HG02759 (cell line): ENCODE measurements around the gene ZNF573.

ENCODE experiments used
- ATAC-seq: cut with Tn5 transposase; IDR thresholded peaks from one replicate; pipeline ENCODE4 v1.9.1; 2021; ENCODE audit warnings: mild to moderate bottlenecking, moderate library complexity; ENCODE audit not compliant: unreplicated experiment

The ZNF573 gene

DNA sequence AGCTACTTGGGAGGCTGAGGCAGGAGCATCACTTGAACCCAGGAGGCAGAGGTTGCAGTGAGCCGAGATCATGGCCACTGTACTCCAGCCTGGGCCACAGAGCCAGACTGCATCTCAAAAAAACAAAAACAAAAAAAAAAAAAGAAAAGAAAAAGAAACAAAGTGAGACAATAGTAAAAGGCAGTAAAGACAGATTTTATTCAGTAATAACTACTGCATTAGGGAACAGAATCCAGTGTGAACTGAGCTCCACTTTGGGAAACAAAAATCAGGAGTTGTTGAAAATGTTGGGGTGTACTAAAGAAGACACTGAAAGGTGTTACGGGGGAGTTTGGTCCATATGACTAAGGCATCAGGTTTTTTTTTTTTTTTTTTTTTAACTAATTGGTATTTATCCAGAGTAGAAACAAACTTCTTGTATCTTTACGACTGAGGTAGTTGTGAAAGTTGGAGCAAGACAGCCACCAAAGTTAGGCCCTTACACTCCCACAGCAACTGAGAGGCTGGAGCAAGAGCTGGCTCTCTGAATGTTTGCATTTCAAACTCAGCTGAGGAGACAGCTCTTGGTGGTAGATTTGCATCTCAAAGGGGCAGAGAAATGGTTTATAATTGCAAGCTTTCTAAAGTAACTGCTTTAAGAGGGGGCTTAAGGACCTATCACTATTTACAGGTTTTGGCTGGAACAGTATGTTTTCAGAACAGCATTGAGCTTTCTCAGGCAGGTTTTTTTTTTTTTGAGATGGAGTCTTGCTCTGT, 84.1 kb downstream of the ZNF573 start:
- no peak for ATAC-seq

DNA sequence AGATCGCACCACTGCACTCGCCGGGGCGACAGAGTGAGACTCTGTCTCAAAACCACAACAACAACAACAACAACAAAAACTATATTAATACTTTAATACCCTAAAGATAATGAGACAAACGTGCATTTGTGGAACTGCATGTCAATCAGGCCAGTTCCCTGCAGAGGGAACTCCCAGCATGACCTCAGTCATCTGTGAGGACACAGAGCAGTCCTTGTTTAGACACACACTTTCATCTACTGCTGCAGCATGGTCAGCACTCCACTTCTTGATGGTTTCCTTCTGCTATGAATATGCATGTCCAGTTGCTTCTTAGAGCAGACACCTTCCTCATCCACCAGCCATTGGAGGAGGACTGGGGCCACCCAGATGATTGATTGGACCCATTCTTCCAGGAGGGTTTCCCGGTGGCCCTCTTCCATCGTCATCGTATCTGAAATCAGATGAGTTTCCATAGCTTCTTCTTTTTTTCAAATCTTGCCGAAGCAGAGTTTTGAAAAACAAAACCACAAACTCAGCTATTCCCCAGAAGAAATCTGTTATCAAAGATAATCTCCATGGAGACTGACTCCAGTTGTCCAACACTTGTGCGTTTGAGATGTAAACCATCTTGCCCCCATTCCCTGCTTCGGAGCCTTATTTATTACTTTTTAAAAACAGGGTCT, 86.3 kb downstream of the ZNF573 start:
- ATAC-seq, result no peak

DNA sequence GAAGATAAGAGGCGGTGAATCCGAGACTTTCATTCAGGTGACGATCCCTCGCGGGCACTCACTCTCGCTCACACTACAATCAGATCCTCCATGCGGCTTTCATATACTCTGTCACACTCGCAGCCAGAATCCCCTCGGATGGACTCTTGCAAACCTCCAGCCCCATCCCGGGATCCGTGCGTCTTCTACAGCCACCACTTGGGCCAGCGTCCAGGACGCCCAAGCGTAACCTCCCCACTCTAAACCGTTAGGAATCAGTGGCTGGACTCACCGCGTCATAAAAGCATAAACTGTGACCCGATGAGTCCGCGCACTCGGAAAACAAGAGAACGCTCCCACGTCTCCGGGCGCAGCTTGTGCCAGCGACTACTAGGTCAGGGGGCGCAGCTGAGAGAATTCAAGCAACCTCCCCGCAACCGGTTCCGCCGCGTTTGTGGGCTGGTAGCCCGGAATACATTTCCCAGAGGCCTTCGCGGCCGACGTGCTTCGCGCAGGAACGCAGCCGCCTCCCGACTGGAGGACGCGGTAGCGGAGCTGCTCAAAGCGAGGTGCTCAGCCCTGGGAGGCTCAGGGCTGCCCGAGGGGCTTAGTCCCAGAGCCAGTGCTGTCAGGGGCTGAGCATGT, 87.4 kb downstream of the ZNF573 start:
- ATAC-seq, result no peak
